Measurements from ENCODE around the gene RSAD2. TPM values are rescaled to one million over a fixed set of nuclear protein-coding genes. Genes with fewer than 3 reads are reported as not detected.

RSAD2 gene
- total RNA-seq, 1 donor: 0.63 TPM

GRCh38 chr2:6927753-6928152 lies 50.2 kb downstream of the RSAD2 start:
- H3K4me3 ChIP-seq (ENCODE audit: low read depth, low read length): no peak overlapping the region
- no peak for DNase-seq (ENCODE audit: low read depth)
- no peak for TF ChIP-seq CTCF (IDR thresholded peaks at IDR 0.05; ENCODE audit: insufficient read depth, low read length)

- no peak for TF ChIP-seq CTCF (IDR thresholded peaks at IDR 0.05; ENCODE audit: insufficient read depth, low read length)
These were observed 50.9 kb downstream of the RSAD2 start for GRCh38 chr2:6928452-6928851.

GRCh38 chr2:6929196-6929819 lies 51.7 kb downstream of the RSAD2 start:
- no peak overlapping the region for H3K4me3 ChIP-seq (ENCODE audit: low read depth, low read length)
- no peak for DNase-seq (ENCODE audit: low read depth)
- TF ChIP-seq CTCF (IDR thresholded peaks at IDR 0.05; ENCODE audit: insufficient read depth, low read length): no peak

More at GRCh38 chr2:6928452-6928851, 50.9 kb downstream of the RSAD2 start:
- H3K4me3 ChIP-seq (ENCODE audit: low read depth, low read length): no peak overlapping the region
- DNase-seq (ENCODE audit: low read depth): no peak

GRCh38 chr2:6930923-6931647 lies 53.5 kb downstream of the RSAD2 start:
- no peak overlapping the region for H3K4me3 ChIP-seq (ENCODE audit: low read depth, low read length)
- DNase-seq (ENCODE audit: low read depth): no peak
- TF ChIP-seq CTCF (IDR thresholded peaks at IDR 0.05; ENCODE audit: insufficient read depth, low read length): no peak

GRCh38 chr2:6931753-6932152 lies 54.2 kb downstream of the RSAD2 start:
- H3K4me3 ChIP-seq (ENCODE audit: low read depth, low read length): no peak overlapping the region
- no peak for TF ChIP-seq CTCF (IDR thresholded peaks at IDR 0.05; ENCODE audit: insufficient read depth, low read length)
- no peak for DNase-seq (ENCODE audit: low read depth)

- H3K4me3 ChIP-seq (ENCODE audit: low read depth, low read length): no peak overlapping the region
These were observed 54.6 kb downstream of the RSAD2 start for GRCh38 chr2:6932206-6932605.

More at GRCh38 chr2:6932206-6932605, 54.6 kb downstream of the RSAD2 start:
- DNase-seq (ENCODE audit: low read depth): no peak
- no peak for TF ChIP-seq CTCF (IDR thresholded peaks at IDR 0.05; ENCODE audit: insufficient read depth, low read length)
